Nephron progenitor cell (in vitro differentiated cells): Measurements from ENCODE around the gene STOX1.
"Not testable (repeated sequence)": the region's sequence is repeated elsewhere in the genome, so short reads cannot be mapped to it uniquely, and the experiment has no call there.

Source experiments
- DNase-seq: peaks from one replicate; pipeline ENCODE4 v3.0.0; 2021
- H3K27ac Mint-ChIP-seq: 2 replicates; pipeline ENCODE4 v1.8.0; 2021; ENCODE audit warnings: mild to moderate bottlenecking, moderate library complexity, mixed read lengths
- H3K27me3 Mint-ChIP-seq: 2 replicates; pipeline ENCODE4 v1.8.0; 2021; ENCODE audit warnings: mild to moderate bottlenecking, low read depth, mixed read lengths; ENCODE audit not compliant: poor library complexity
- H3K36me3 Mint-ChIP-seq: 2 replicates; pipeline ENCODE4 v1.8.0; 2021; ENCODE audit warnings: low read depth, mixed read lengths
- H3K4me1 Mint-ChIP-seq: 2 replicates; pipeline ENCODE4 v1.8.0; 2021; ENCODE audit warnings: mixed read lengths
- H3K4me3 Mint-ChIP-seq: 2 replicates; pipeline ENCODE4 v1.8.0; 2021; ENCODE audit warnings: mild to moderate bottlenecking, moderate library complexity, mixed read lengths
- H3K9me3 Mint-ChIP-seq: 2 replicates; pipeline ENCODE4 v1.8.0; 2021; ENCODE audit warnings: mild to moderate bottlenecking, moderate library complexity, mixed read lengths
- CTCF ChIP-seq: fragments of 200-600 bp; sonication (generic); IDR thresholded peaks from 2 replicates; pipeline ENCODE4 v1.5.0; 2021; ENCODE audit warnings: antibody characterized with exemption

The STOX1 gene

DNA sequence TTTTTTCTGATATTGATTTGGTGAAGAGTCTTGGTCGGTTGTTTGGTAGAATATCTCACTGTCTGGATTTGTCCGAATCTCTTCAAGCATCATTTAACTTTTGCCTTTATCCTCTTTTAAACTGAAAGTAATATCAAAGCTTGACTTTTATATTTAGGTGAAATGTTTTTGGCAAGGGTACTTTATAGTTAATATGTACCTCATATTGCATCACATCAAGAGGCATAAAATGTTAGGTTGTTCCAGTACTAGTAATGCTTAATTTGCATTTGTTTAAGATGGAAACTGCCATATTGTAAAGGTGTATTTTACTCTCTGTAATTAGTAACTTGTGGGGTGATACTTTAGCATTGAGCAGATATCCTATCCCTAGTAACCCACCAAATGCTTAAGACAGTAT lies 111.6 kb downstream of the STOX1 start:
- H3K4me1 Mint-ChIP-seq: no peaks in the 10 kb centered on the region
- H3K9me3 Mint-ChIP-seq: no peaks in the 10 kb centered on the region
- no peaks in the 10 kb centered on the region for H3K27me3 Mint-ChIP-seq
- no peak overlapping the region for H3K4me3 Mint-ChIP-seq
- TF ChIP-seq CTCF: no peak
- peaks cover 51% of the 10 kb centered on the region for H3K36me3 Mint-ChIP-seq
- no peak overlapping the region for H3K27ac Mint-ChIP-seq
- no peak for DNase-seq

- DNase-seq, H3K27me3 Mint-ChIP-seq, H3K9me3 Mint-ChIP-seq, H3K4me3 Mint-ChIP-seq, H3K4me1 Mint-ChIP-seq, H3K27ac Mint-ChIP-seq: not testable (repeated sequence)
- peaks cover 42% of the 10 kb centered on the region for H3K36me3 Mint-ChIP-seq
These were observed 113.6 kb downstream of the STOX1 start for GRCh38 chr10:68940917-68941316.
